GM18526 (cell line): ENCODE measurements around the gene HPGDS.

Experiments used
- POLR2A ChIP-seq: IDR thresholded peaks from 3 replicates; pipeline ENCODE4 v1.6.1; 2011; ENCODE audit not compliant: insufficient read length; ENCODE audit errors: extremely low read depth

Gene HPGDS

GRCh38 chr4:94290245-94290644, 52.4 kb downstream of the HPGDS start:
- TF ChIP-seq POLR2A, result no peak

- no peak for TF ChIP-seq POLR2A
These were observed 57.0 kb downstream of the HPGDS start for GRCh38 chr4:94285666-94286065.

DNA sequence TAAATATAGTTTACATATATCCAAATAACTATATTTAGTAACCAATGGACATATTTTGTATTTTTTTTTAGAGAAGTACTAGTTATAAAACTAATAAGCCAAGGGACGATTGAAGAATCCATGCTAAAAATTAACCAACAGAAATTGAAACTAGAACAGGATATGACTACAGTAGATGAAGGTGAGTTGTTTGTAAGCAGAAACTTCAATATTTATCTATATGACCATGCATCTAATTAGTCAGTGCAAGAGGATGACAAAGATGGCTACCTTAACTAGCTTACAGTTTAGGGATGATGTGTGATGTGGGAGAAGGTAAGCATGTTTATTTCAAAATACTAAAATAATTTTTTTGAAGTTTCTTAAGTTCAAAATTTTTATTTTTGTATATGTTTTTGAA, 57.7 kb downstream of the HPGDS start:
- TF ChIP-seq POLR2A, result no peak

DNA sequence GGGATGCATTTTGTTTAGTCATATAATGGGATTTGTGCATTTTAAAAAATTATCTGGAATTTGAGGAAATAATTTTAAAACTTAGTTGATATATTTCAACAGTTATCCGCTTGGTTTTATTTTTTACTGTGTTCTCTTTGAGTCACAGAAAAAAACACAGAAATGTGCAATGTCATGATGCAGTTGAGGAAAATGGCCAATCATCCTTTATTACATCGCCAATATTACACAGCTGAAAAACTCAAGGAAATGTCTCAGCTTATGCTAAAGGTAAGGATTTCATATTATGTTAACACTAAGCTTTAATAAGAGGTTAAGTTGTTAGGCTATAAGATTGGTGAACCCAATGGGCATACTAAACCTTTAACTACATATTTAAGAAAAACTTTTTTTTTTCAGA, 63.9 kb downstream of the HPGDS start:
- no peak for TF ChIP-seq POLR2A

DNA sequence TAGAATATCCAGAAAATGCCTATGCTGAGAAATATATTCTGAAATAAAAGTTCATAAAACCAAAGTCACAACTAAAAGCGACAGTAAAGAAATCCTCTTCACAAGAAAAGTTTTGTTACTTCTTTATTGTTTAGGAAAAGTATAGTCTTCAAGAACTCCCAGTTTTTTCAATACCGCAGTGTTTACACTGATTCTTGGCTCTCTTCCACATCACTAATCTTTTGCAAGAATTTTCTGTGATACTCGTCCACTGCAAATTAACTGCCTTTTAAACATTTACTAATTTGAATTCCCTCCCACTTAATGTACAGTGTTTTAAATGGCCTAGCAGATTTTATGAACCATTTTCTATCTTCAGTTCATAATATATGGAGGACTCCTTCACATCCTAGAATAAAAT, 65.1 kb downstream of the HPGDS start:
- TF ChIP-seq POLR2A, result no peak

GRCh38 chr4:94276204-94276603, 66.4 kb downstream of the HPGDS start:
- no peak for TF ChIP-seq POLR2A

DNA sequence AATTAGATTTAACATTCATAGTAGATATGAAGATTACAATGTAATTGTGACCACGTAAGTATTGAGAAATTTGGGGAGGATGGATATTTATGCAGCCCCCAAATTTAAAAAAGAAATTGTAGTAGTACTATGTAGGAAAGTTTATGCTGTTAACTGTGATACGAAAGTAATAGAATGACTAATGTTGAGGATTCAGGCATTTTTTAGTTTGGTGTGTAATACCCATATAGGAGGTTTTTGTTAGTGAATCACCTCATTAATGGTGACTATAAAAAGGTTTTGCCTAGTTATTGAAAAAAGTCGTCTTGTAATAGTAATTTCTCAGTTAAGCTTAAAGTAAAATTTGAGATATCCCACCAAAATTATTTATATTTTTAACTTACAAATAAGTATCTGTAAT, 67.7 kb downstream of the HPGDS start:
- TF ChIP-seq POLR2A, result no peak

GRCh38 chr4:94271248-94271647, 71.4 kb downstream of the HPGDS start:
- TF ChIP-seq POLR2A, result no peak

GRCh38 chr4:94267037-94267436, 75.6 kb downstream of the HPGDS start:
- no peak for TF ChIP-seq POLR2A

DNA sequence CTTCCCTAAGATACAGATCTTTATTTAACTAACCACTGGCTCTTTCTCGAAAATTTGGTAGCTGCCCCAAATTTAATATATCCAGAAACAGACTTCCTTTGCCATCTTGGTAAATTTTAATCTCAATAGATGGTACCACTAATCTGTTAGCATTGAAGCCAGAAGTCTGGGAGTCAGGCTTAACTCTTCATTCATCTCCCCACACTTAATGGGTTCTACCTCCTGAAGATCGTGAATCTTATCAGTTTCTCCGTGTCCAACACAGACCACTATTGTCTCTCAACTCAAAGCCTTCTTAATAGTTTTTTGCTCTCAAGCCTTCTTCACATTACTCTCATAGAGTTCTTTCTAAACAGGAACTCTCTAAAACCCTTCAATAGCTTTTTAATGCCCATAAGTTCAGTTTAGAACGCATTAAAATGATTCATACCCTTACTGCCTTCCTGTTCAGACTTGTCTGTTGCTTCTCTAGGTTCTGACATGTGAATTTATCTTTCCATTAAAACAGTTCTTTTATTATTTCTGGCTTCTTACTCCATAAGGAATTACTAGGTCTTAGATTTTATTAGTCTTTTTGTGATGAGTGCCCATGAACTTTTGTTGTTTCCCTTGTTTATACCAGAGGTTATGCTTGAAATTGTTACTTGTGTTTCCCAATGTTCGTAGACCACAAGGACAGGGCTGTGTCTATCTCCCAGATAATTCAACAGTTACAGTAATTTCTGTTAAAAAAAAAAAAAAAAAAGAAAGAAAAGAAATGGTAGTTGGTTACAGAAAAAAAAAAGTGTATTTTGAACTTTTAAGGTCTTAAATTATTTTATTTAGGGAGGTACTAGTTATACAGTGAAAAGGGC, 80.2 kb downstream of the HPGDS start:
- TF ChIP-seq POLR2A, result no peak

DNA sequence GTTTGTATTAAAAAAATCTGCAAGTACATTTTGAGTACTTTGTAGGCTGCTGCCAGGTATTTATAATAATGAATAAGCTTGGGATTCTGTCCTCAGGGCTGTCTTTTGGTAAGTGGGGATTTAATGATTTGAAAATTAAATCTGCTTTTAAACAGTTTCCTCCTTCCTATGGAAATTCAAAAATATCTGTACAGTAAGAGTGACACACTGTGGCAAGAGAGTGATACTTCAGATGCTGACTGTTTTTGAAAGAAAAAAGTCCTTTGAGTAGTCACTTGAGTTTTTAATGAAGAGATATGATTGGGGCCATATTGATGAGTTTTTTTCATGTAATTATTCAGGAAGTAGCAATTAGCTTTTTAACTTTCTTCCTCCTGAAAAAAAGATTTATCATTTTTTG, 85.8 kb downstream of the HPGDS start:
- TF ChIP-seq POLR2A, result no peak

- no peak for TF ChIP-seq POLR2A
These were observed 86.4 kb downstream of the HPGDS start for GRCh38 chr4:94256144-94256783.

DNA sequence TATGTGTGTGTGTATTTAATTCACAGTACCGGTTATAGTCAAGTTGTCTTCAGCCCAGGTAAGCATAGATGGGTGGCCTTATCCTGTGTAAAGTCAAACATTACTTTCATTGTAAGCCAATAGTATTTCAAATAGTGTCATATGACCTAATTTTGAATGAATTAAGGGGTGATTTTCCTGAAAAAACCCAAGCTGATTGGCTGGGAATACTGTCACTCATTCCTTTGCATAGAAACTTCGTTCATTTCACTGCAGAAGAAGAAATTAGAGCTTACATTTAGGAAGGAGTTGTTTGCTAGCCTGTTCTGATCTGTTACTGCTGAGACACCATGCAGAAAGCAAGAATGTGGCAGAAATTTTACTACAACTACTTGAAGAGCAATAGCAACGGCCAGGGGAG, 89.6 kb downstream of the HPGDS start:
- no peak for TF ChIP-seq POLR2A

DNA sequence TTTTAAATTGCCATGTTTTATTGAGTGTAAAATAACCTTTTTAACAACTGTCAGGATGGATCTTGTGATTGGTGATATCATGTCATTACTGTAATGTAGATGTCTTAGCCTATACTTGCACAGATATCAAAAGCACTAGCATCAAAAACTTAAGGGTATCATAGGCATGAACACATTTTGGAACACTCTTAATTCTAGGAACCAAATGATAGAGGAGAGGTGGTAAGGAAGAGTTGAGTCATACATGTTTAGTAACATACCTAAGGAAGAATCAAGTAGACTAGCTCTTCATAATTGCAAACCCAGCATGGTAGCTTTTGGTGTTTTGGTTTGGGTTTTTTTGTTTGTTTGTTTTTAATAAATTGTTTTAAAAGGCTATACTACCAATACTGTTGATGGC, 91.5 kb downstream of the HPGDS start:
- TF ChIP-seq POLR2A, result no peak
